KG1 (cell line): ENCODE data around the gene AGBL4.
A peak's percentile ranks its signal among the peaks of the same experiment; 100 is the strongest.
"Not testable (repeated sequence)": the region's sequence is repeated elsewhere in the genome, so short reads cannot be mapped to it uniquely, and the experiment has no call there.

Experiments used
- DNase-seq: peaks from one replicate; lab custom pipeline; 2025; lab: John Stamatoyannopoulos, UW

The AGBL4 gene

GRCh38 chr1:48543854-48544253 lies 1479.9 kb downstream of the AGBL4 start:
- no peak for DNase-seq

GRCh38 chr1:48540587-48540986 lies 1483.2 kb downstream of the AGBL4 start:
- no peak for DNase-seq

GRCh38 chr1:48536477-48536876 lies 1487.3 kb downstream of the AGBL4 start:
- no peak for DNase-seq

- no peak for DNase-seq
These were observed 1490.8 kb downstream of the AGBL4 start for GRCh38 chr1:48532976-48533375.

GRCh38 chr1:48530727-48531351 lies 1492.9 kb downstream of the AGBL4 start:
- peak; percentile 13 for DNase-seq

GRCh38 chr1:48527051-48527450 lies 1496.7 kb downstream of the AGBL4 start:
- no peak for DNase-seq

GRCh38 chr1:48526008-48526710 lies 1497.6 kb downstream of the AGBL4 start:
- DNase-seq: no peak

- no peak for DNase-seq
These were observed 1498.8 kb downstream of the AGBL4 start for GRCh38 chr1:48524892-48525467.

- no peak for DNase-seq
These were observed 1500.2 kb downstream of the AGBL4 start for GRCh38 chr1:48523558-48523957.

- DNase-seq: not testable (repeated sequence)
These were observed 1503.9 kb downstream of the AGBL4 start for GRCh38 chr1:48519896-48520295.

GRCh38 chr1:48506870-48507269 lies 1516.9 kb downstream of the AGBL4 start:
- no peak for DNase-seq

- no peak for DNase-seq
These were observed 1523.0 kb downstream of the AGBL4 start for GRCh38 chr1:48500541-48501450.

GRCh38 chr1:48499211-48499735 lies 1524.5 kb downstream of the AGBL4 start:
- DNase-seq: no peak

GRCh38 chr1:48498096-48498791 lies 1525.5 kb downstream of the AGBL4 start:
- peak; percentile 40 for DNase-seq

GRCh38 chr1:48495911-48496310 lies 1527.8 kb downstream of the AGBL4 start:
- no peak for DNase-seq

GRCh38 chr1:48495166-48495565 lies 1528.6 kb downstream of the AGBL4 start:
- DNase-seq: no peak

GRCh38 chr1:48493970-48494769 lies 1529.6 kb downstream of the AGBL4 start:
- DNase-seq: no peak

GRCh38 chr1:48493041-48493440 lies 1530.7 kb downstream of the AGBL4 start:
- DNase-seq: no peak

- DNase-seq: no peak
These were observed 1531.4 kb downstream of the AGBL4 start for GRCh38 chr1:48492392-48492791.

GRCh38 chr1:48488721-48489120 lies 1535.0 kb downstream of the AGBL4 start:
- DNase-seq: no peak
